Caco-2 (cell line): ENCODE measurements around the gene CMTR1. TPM values are rescaled to one million over a fixed set of nuclear protein-coding genes. Genes with fewer than 3 reads are reported as not detected.

ENCODE experiments used
- BruUV-seq: library from RNA; stranded (reverse); fragments of 400-500 nt; replicated peaks from 2 replicates; lab custom pipeline; 2021; lab: Mats Ljungman, UMichigan
- CTCF ChIA-PET: fragments of 300-600 bp; sonication (Branson Sonifier 250); formaldehyde crosslinking; loops from one replicate; lab custom pipeline; 2022; ENCODE audit warnings: antibody characterized with exemption; lab: Charles Lee
- POLR2A ChIA-PET: fragments of 300-600 bp; sonication (Branson Sonifier 250); formaldehyde crosslinking; loops from one replicate; lab custom pipeline; 2022; ENCODE audit warnings: antibody characterized with exemption; lab: Charles Lee
- DNase-seq, 2 experiments: peaks; one replicate each; pipeline versions ENCODE4 v3.0.0 to v3.0.0-alpha.2; 2020 to 2022
- H3K27me3 ChIP-seq: replicated peaks from 2 replicates; pipeline ENCODE4 v1.6.0; 2011; ENCODE audit warnings: low read length; ENCODE audit not compliant: control insufficient read depth, insufficient read depth
- H3K36me3 ChIP-seq: 2 replicates; pipeline ENCODE4 v1.5.1; 2011; ENCODE audit warnings: low read length; ENCODE audit not compliant: control insufficient read depth, insufficient read depth
- H3K4me1 ChIP-seq: fragments of 250-450 bp; sonication (Bioruptor Pico); 2 replicates; pipeline ENCODE4 v1.5.1; 2020; ENCODE audit warnings: mild to moderate bottlenecking
- H3K4me3 ChIP-seq: 2 replicates; pipeline ENCODE4 v1.5.1; 2011; ENCODE audit warnings: low read depth, mild to moderate bottlenecking, control low read depth, low read length
- H3K9me3 ChIP-seq: fragments of 250-450 bp; sonication (Bioruptor Pico); 2 replicates; pipeline ENCODE4 v1.5.1; 2020; ENCODE audit warnings: mild to moderate bottlenecking, moderate library complexity
- H3K27ac Mint-ChIP-seq: one replicate; pipeline ENCODE4 v1.8.0; 2022; ENCODE audit warnings: mixed read lengths; ENCODE audit not compliant: unreplicated experiment
- H3K27me3 Mint-ChIP-seq: one replicate; pipeline ENCODE4 v1.8.0; 2022; ENCODE audit warnings: mixed read lengths; ENCODE audit not compliant: insufficient read depth, unreplicated experiment
- H3K36me3 Mint-ChIP-seq: one replicate; pipeline ENCODE4 v1.8.0; 2022; ENCODE audit warnings: mild to moderate bottlenecking, mixed read lengths; ENCODE audit not compliant: insufficient read depth, unreplicated experiment
- H3K4me1 Mint-ChIP-seq: one replicate; pipeline ENCODE4 v1.8.0; 2022; ENCODE audit warnings: low read depth, mixed read lengths; ENCODE audit not compliant: unreplicated experiment
- H3K4me3 Mint-ChIP-seq: one replicate; pipeline ENCODE4 v1.8.0; 2022; ENCODE audit warnings: mild to moderate bottlenecking, moderate library complexity, mixed read lengths; ENCODE audit not compliant: unreplicated experiment
- H3K9me3 Mint-ChIP-seq: one replicate; pipeline ENCODE4 v1.8.0; 2022; ENCODE audit warnings: mixed read lengths; ENCODE audit not compliant: unreplicated experiment
- CTCF ChIP-seq, 2 experiments: fragments of 200-600 bp in 1 of 2; IDR thresholded peaks; 1 replicate in 1 of 2; 2 replicates in 1 of 2; pipeline versions ENCODE4 v1.5.1 to v1.8.0; 2011 to 2022; ENCODE audit warnings: antibody characterized with exemption in 1 of 2, control low read depth in 1 of 2, inconsistent platforms in 1 of 2, low read depth in 1 of 2, low read length in 1 of 2, mild to moderate bottlenecking in 1 of 2, moderate library complexity in 1 of 2; ENCODE audit not compliant: insufficient read depth in 1 of 2, severe bottlenecking in 1 of 2, unreplicated experiment in 1 of 2
- intact Hi-C: fragments of 100-400 bp; cut with micrococcal nuclease; formaldehyde crosslinking; loops from one replicate; pipeline ENCODE4 v1.10.0; 2022; ENCODE audit not compliant: unreplicated experiment
- total RNA-seq: library from RNA; stranded (reverse); gene quantifications from 2 replicates; pipeline ENCODE4 v1.2.3, GENCODE V29; 2022

Gene CMTR1
- total RNA-seq, 1 experiment from 2014 or later = 40.8 TPM

GRCh38 chr6:37516920-37517405 is 83.9 kb downstream of the CMTR1 start:
- BruUV-seq = no TSS peak
- POLR2A ChIA-PET = no interaction called here

GRCh38 chr6:37517411-37517812 is 84.4 kb downstream of the CMTR1 start:
- no peaks in the 10 kb centered on the region for H3K27me3 ChIP-seq
- no peaks in the 10 kb centered on the region for H3K9me3 ChIP-seq
- no peak overlapping the region for H3K4me3 Mint-ChIP-seq
- H3K36me3 ChIP-seq = no peaks in the 10 kb centered on the region
- BruUV-seq = no TSS peak
- no peak overlapping the region for H3K4me3 ChIP-seq
- no peaks in the 10 kb centered on the region for H3K27me3 Mint-ChIP-seq
- H3K9me3 Mint-ChIP-seq = no peaks in the 10 kb centered on the region
- no peak overlapping the region for H3K27ac Mint-ChIP-seq
- ChIA-PET POLR2A (no interaction called here), CTCF (no interaction called here)
- H3K4me1 ChIP-seq = peaks cover 30% of the 10 kb centered on the region
- TF ChIP-seq CTCF (IDR thresholded peaks at IDR 0.05; ENCODE audit: insufficient read depth in 1 of 2, low read depth in 1 of 2, low read length in 1 of 2, severe bottlenecking in 1 of 2, unreplicated experiment in 1 of 2) = no peak
- peaks cover 26% of the 10 kb centered on the region for H3K4me1 Mint-ChIP-seq
- DNase-seq = no peak
- intact Hi-C loops = no loop called here
- H3K36me3 Mint-ChIP-seq = no peaks in the 10 kb centered on the region

More at GRCh38 chr6:37516920-37517405, 83.9 kb downstream of the CMTR1 start:
- Mint-ChIP-seq H3K4me1 (peaks cover 31% of the 10 kb centered on the region), H3K4me3 (no peak overlapping the region), H3K36me3 (no peaks in the 10 kb centered on the region), H3K27me3 (no peaks in the 10 kb centered on the region), H3K27ac (no peak overlapping the region), H3K9me3 (no peaks in the 10 kb centered on the region)
- no peaks in the 10 kb centered on the region for H3K9me3 ChIP-seq
- H3K36me3 ChIP-seq = no peaks in the 10 kb centered on the region
- no peak for DNase-seq
- intact Hi-C loops = no loop called here
- no peaks in the 10 kb centered on the region for H3K27me3 ChIP-seq
- no peak overlapping the region for H3K4me3 ChIP-seq
- CTCF ChIA-PET = interaction anchor here (1.1 kb wide), 1 partner anchor 49 kb away, joined by 4 read pairs; no protein-coding TSS in a partner anchor
- peaks cover 34% of the 10 kb centered on the region for H3K4me1 ChIP-seq
- no peak for TF ChIP-seq CTCF (IDR thresholded peaks at IDR 0.05; ENCODE audit: insufficient read depth in 1 of 2, low read depth in 1 of 2, low read length in 1 of 2, severe bottlenecking in 1 of 2, unreplicated experiment in 1 of 2)

- H3K4me1 ChIP-seq = peaks cover 25% of the 10 kb centered on the region
- H3K9me3 ChIP-seq = no peaks in the 10 kb centered on the region
- no peak for TF ChIP-seq CTCF (IDR thresholded peaks at IDR 0.05; ENCODE audit: insufficient read depth in 1 of 2, low read depth in 1 of 2, low read length in 1 of 2, severe bottlenecking in 1 of 2, unreplicated experiment in 1 of 2)
- H3K9me3 Mint-ChIP-seq = no peaks in the 10 kb centered on the region
- ChIA-PET POLR2A (no interaction called here), CTCF (no interaction called here)
- no peaks in the 10 kb centered on the region for H3K27me3 Mint-ChIP-seq
- no peak overlapping the region for H3K27ac Mint-ChIP-seq
- H3K36me3 ChIP-seq = no peaks in the 10 kb centered on the region
- BruUV-seq = no TSS peak
- H3K4me3 ChIP-seq = no peak overlapping the region
- no peaks in the 10 kb centered on the region for H3K36me3 Mint-ChIP-seq
- DNase-seq = no peak
- peaks cover 19% of the 10 kb centered on the region for H3K4me1 Mint-ChIP-seq
- H3K27me3 ChIP-seq = no peaks in the 10 kb centered on the region
- H3K4me3 Mint-ChIP-seq = no peak overlapping the region
- intact Hi-C loops = no loop called here
Measured at GRCh38 chr6:37518116-37518515, 85.1 kb downstream of the CMTR1 start.
